Muscle of leg (tissue), 11 donors: Measurements from ENCODE around the gene OCLN. TPM values are rescaled to one million over a fixed set of nuclear protein-coding genes. Genes with fewer than 3 reads are reported as not detected.
A peak's percentile ranks its signal among the peaks of the same experiment; 100 is the strongest.
"Not testable (repeated sequence)": the region's sequence is repeated elsewhere in the genome, so short reads cannot be mapped to it uniquely, and the experiment has no call there.

Experiments
- DNase-seq: peaks from one replicate; pipeline ENCODE4 v3.0.0; 2013
- H3K27ac ChIP-seq: one replicate; pipeline ENCODE4 v1.5.1; 2013; ENCODE audit warnings: mild to moderate bottlenecking, low read length, control low read depth
- H3K27me3 ChIP-seq: one replicate; pipeline ENCODE4 v1.6.1; 2013; ENCODE audit warnings: low read length; ENCODE audit not compliant: control insufficient read depth, insufficient read depth
- H3K36me3 ChIP-seq: one replicate; pipeline ENCODE4 v1.6.1; 2013; ENCODE audit warnings: low read length; ENCODE audit not compliant: control insufficient read depth, insufficient read depth
- H3K4me1 ChIP-seq: one replicate; pipeline ENCODE4 v1.6.1; 2013; ENCODE audit warnings: low read length; ENCODE audit not compliant: control insufficient read depth, insufficient read depth
- H3K4me3 ChIP-seq: one replicate; pipeline ENCODE4 v1.5.1; 2013; ENCODE audit warnings: low read length, control low read depth
- H3K9me3 ChIP-seq: replicated peaks from 2 replicates; pipeline ENCODE4 v1.6.1; 2013; ENCODE audit warnings: low read depth, low read length; ENCODE audit not compliant: control insufficient read depth
- WGBS: methylation state at CpG from one replicate; pipeline ENCODE4 v1.1.5; 2013; ENCODE audit warnings: missing lambda C conversion rate; ENCODE audit not compliant: insufficient coverage; 5-methylcytosine and 5-hydroxymethylcytosine counted together
- polyA plus RNA-seq, 8 donors: library from polyadenylated mRNA; unstranded; fragments of 120-200 nt; gene quantifications; one replicate each; pipeline versions ENCODE4 v1.2.1 to v1.2.3, GENCODE V29; 2013; ENCODE audit warnings: inconsistent platforms in 1 of 8, low replicate concordance in 1 of 8; ENCODE audit not compliant: insufficient read length in 8 of 8, insufficient read depth in 1 of 8
- total RNA-seq: library from RNA; stranded (reverse); fragments of 120-200 nt; gene quantifications from one replicate; pipeline ENCODE4 v1.2.4, GENCODE V29; 2013

Gene OCLN
- total and polyA plus RNA-seq, 9 donors: 0.59 to 6.8 (median 2.5) TPM

DNA sequence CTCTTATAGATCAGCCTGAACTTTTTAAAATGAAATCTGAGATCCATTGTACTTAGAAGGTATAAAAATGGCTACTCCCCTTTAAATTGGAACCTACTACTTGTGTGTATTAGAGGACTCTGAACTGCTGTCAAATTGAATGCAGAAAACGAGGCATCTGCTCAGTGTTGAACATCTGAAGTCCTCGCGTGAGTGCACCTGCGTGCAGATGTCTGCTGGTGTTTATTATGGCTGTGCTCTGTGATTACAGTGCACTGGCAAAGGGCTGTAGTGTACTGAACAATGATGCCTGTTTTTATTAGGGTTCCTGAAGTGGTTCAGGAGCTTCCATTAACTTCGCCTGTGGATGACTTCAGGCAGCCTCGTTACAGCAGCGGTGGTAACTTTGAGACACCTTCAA, 52.0 kb downstream of the OCLN start:
- H3K27me3 ChIP-seq, H3K36me3 ChIP-seq, H3K4me3 ChIP-seq, H3K27ac ChIP-seq, DNase-seq, H3K9me3 ChIP-seq, H3K4me1 ChIP-seq: not testable (repeated sequence)
- no CpG with 5 or more reads among the region's 7 CpGs for WGBS

GRCh38 chr5:69559908-69560330, 67.3 kb downstream of the OCLN start, which contains the start of gene GTF2H2C:
Gene GTF2H2C, plus strand, starts transcription at chr5:69560191. Its CDS starts 4,942 bp downstream, at chr5:69565133.
- peak within 1 kb of the TSS; percentile 47 for H3K4me3 ChIP-seq
- WGBS: 0% methylated on average over 7 of the region's 40 CpGs
- H3K9me3 ChIP-seq, H3K27ac ChIP-seq, H3K27me3 ChIP-seq, H3K4me1 ChIP-seq, H3K36me3 ChIP-seq: not testable (repeated sequence)
- DNase-seq: peak; percentile 71

DNA sequence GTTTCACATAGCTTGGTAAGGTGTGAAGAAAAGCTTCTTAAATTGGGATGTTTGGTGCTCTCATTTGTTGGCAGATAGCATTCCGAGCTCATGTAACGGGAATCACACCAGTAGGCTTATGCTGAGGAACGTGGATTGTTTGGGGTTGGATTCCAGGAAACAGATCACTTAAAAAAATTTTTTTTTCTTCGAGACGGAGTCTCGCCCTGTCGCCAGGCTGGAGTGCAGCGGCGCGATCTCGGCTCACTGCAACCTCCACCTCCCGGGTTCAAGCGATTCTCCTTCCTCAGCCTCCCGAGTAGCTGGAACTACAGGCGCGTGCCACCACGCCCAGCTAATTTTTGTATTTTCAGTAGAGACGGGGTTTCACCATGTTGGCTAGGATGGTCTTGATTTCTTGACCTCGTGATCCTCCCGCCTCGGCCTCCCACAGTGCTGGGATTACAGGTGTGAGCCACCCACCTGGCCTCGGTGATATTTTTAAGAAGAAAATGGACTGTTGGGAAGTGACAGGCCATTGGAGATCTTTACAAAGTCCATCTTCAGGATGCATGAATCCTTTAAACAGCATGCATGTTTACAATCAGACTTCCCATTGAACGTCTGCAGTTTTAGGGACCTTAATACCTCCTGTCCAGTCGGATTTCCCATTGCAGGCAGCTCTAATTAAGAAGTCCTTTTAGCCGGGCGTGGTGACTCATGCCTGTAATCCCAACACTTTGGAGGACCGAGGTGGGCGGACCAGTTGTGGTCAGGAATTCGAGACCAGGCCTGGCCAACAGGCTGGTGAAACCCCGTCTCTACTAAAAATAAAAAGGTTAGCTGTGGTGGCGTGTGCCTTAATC, 68.2 kb downstream of the OCLN start:
- not testable (repeated sequence) for H3K27ac ChIP-seq, DNase-seq, H3K9me3 ChIP-seq, H3K4me1 ChIP-seq, H3K27me3 ChIP-seq, H3K36me3 ChIP-seq
- no CpG with 5 or more reads among the region's 31 CpGs for WGBS
- peak overlapping the region; percentile 31 for H3K4me3 ChIP-seq

- WGBS: no CpG with 5 or more reads among the region's 2 CpGs
- H3K4me3 ChIP-seq, H3K36me3 ChIP-seq, H3K4me1 ChIP-seq, DNase-seq, H3K27ac ChIP-seq, H3K27me3 ChIP-seq, H3K9me3 ChIP-seq: not testable (repeated sequence)
Measured at GRCh38 chr5:69566172-69566571, 73.6 kb downstream of the OCLN start.

- H3K4me3 ChIP-seq, H3K27me3 ChIP-seq, H3K36me3 ChIP-seq, H3K27ac ChIP-seq, DNase-seq, H3K9me3 ChIP-seq, H3K4me1 ChIP-seq: not testable (repeated sequence)
- no CpG with 5 or more reads among the region's 2 CpGs for WGBS
Measured at GRCh38 chr5:69568072-69568471, 75.5 kb downstream of the OCLN start.

- not testable (repeated sequence) for H3K27me3 ChIP-seq, H3K36me3 ChIP-seq, H3K4me1 ChIP-seq, H3K27ac ChIP-seq, DNase-seq, H3K9me3 ChIP-seq, H3K4me3 ChIP-seq
- WGBS: no CpG with 5 or more reads among the region's 2 CpGs
Measured at GRCh38 chr5:69583356-69583755, 90.8 kb downstream of the OCLN start.

DNA sequence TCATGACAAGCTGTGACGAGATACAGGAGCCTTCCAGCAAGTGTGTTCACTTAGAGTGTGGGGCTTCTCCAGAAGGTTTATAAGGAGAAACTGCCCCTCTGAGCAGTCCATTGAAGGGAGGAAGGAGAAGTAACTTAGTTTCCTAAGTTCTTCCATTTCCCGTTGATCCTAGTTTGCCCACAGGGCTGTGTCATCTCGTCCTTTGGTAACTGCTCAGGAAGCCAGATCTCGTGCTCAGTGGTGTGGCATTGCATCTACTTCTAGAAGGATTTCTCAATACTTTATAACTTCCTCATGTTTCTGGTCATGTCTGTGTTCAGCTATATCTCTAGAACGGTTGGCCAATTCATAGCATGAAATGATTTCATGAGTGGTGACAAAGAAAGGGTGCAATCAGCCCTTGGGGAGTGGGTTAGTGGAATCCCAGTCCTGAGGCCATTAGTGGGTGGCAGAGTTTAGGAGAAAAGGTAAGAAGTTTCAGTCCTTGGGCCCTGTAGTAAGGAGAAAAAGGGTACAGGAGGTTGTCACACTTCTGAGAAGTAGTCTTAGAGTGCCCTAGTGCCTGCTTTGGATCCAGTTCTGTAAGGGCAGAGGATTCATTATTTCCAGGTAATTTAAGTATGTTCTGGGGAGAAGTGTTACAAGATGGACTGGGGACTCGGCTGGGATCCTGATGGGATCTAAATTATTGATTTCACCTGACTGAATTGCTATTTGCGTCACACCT, 103.7 kb downstream of the OCLN start:
- not testable (repeated sequence) for H3K27ac ChIP-seq, H3K9me3 ChIP-seq
- WGBS: no CpG with 5 or more reads among the region's 7 CpGs

DNA sequence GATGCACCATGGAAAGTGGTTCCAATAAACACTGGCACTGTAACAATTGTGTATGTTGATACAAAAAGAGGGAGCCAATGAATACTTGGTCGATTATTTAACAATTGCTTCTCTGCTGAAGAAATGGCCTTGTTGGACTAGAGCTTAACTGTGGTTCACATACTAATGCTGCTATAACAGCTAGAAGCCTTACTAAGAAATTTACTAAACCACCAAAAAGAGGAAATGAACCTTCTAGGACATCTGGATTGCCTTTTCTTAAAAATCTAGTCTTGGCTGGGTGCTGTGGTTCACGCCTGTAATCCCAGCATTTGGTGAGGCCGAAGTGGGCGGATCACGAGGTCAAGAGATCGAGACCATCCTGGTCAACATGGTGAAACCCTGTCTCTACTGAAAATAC, 109.4 kb downstream of the OCLN start:
- H3K4me3 ChIP-seq, H3K9me3 ChIP-seq, H3K27ac ChIP-seq, H3K4me1 ChIP-seq, H3K36me3 ChIP-seq, DNase-seq, H3K27me3 ChIP-seq: not testable (repeated sequence)
- no CpG with 5 or more reads among the region's 6 CpGs for WGBS

More for the DNA sequence above, 103.7 kb downstream of the OCLN start:
- H3K4me1 ChIP-seq, DNase-seq, H3K27me3 ChIP-seq, H3K36me3 ChIP-seq, H3K4me3 ChIP-seq: not testable (repeated sequence)

DNA sequence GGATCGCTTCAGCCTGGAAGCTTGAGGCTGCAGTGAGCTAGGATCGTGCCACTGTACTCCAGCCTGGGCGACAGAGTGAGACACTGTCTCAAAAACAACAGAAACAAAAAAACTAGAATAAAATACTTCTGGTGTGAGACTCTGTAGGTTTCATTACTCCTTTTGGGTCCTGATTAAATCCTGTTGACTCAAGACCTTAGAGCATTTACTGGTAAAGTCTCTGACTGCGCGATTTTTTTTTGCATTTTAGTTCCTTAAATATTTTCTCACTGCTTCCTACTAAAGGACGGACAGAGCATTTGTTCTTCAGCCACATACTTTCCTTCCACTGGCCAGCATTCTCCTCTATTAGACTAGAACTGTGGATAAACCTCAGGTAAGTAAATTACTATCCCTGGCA, 114.2 kb downstream of the OCLN start:
- not testable (repeated sequence) for H3K36me3 ChIP-seq
- WGBS: no CpG with 5 or more reads among the region's 6 CpGs

More for the DNA sequence above, 114.2 kb downstream of the OCLN start:
- not testable (repeated sequence) for H3K9me3 ChIP-seq, H3K27me3 ChIP-seq, H3K4me3 ChIP-seq, DNase-seq, H3K4me1 ChIP-seq, H3K27ac ChIP-seq
